ENCODE data around the gene WDR17.

DNA sequence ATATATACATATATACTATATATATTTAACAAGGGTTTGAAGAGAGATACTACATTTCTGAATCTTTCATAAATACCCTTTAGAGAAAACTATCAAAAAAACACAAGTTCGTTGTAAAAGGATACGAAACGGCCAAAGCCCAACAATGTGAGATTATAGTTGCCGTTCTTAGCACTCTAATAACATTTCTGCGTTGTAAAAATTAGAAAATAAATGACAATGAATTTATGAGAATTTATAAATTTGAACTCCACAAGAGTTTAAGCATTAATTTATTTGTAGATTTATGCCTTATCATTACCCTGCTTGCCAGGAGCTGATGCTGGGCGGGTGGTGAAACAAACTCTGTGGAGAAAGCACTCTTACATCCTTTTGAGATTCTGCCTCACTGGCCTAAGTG is 1.1 kb downstream of the WDR17 start:
- no peak for TF ChIP-seq POLR2A (IDR thresholded peaks at IDR 0.05; ENCODE audit: low read depth, low read length)
- TF ChIP-seq POLR2AphosphoS5 (IDR thresholded peaks at IDR 0.05; ENCODE audit: insufficient read depth, low read depth, low read length): no peak
- TF ChIP-seq, protein P1, sequence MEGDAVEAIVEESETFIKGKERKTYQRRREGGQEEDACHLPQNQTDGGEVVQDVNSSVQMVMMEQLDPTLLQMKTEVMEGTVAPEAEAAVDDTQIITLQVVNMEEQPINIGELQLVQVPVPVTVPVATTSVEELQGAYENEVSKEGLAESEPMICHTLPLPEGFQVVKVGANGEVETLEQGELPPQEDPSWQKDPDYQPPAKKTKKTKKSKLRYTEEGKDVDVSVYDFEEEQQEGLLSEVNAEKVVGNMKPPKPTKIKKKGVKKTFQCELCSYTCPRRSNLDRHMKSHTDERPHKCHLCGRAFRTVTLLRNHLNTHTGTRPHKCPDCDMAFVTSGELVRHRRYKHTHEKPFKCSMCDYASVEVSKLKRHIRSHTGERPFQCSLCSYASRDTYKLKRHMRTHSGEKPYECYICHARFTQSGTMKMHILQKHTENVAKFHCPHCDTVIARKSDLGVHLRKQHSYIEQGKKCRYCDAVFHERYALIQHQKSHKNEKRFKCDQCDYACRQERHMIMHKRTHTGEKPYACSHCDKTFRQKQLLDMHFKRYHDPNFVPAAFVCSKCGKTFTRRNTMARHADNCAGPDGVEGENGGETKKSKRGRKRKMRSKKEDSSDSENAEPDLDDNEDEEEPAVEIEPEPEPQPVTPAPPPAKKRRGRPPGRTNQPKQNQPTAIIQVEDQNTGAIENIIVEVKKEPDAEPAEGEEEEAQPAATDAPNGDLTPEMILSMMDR (IDR thresholded peaks at IDR 0.05; ENCODE audit: extremely low read depth in 1 of 2, insufficient read depth in 1 of 2, low read depth in 1 of 2, low read length in 2 of 2): no peak
- TF ChIP-seq, protein P2, sequence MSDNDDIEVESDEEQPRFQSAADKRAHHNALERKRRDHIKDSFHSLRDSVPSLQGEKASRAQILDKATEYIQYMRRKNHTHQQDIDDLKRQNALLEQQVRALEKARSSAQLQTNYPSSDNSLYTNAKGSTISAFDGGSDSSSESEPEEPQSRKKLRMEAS (IDR thresholded peaks at IDR 0.05; ENCODE audit: insufficient read depth, insufficient read length): no peak
- TF ChIP-seq EZH2 (IDR thresholded peaks at IDR 0.05; ENCODE audit: borderline replicate concordance, low read depth, low read length, severe bottlenecking): no peak
- no peak for TF ChIP-seq MYC (IDR thresholded peaks at IDR 0.05; ENCODE audit: low read depth, low read length)
- no peak for TF ChIP-seq FOS (IDR thresholded peaks at IDR 0.05; ENCODE audit: borderline replicate concordance, insufficient read depth, low read length)
- TF ChIP-seq JUN (IDR thresholded peaks at IDR 0.05; ENCODE audit: borderline replicate concordance, insufficient read depth, insufficient read length, low read depth): no peak
- TF ChIP-seq GATA2 (IDR thresholded peaks at IDR 0.05; ENCODE audit: insufficient read depth, insufficient read length, low read depth, low read length): no peak

All from endothelial cell of umbilical vein (primary cell).